CD14-positive monocyte (primary cell): Measurements from ENCODE around the gene HDHD5. TPM values are rescaled to one million over a fixed set of nuclear protein-coding genes. Genes with fewer than 3 reads are reported as not detected.
A peak's percentile ranks its signal among the peaks of the same experiment; 100 is the strongest.

Experiments used
- DNase-seq, 3 donors: peaks; one replicate each; pipeline ENCODE4 v3.0.0-alpha.2; 2011 to 2022
- H2AFZ ChIP-seq: 2 replicates; pipeline ENCODE4 v1.6.0; 2012; ENCODE audit warnings: mild to moderate bottlenecking, low read depth, low read length, inconsistent platforms; ENCODE audit not compliant: insufficient read depth, poor library complexity, severe bottlenecking
- H3K27ac ChIP-seq, 2 donors: 1 replicate in 1 of 2; 2 replicates in 1 of 2; pipeline ENCODE4 v1.5.1; 2012 to 2013; ENCODE audit warnings: low read length in 2 of 2, control low read depth in 1 of 2, inconsistent platforms in 1 of 2, low read depth in 1 of 2, mild to moderate bottlenecking in 1 of 2
- H3K27me3 ChIP-seq, 2 donors: one replicate each; pipeline versions ENCODE4 v1.6.0 to v1.6.1; 2011 to 2013; ENCODE audit warnings: low read length in 2 of 2; ENCODE audit not compliant: control insufficient read depth in 2 of 2, insufficient read depth in 2 of 2
- H3K36me3 ChIP-seq, 2 donors: replicated peaks in 1 of 2; 1 replicate in 1 of 2; 2 replicates in 1 of 2; pipeline versions ENCODE4 v1.5.1 to v1.6.1; 2012 to 2013; ENCODE audit warnings: low read length in 2 of 2, control low read depth in 1 of 2, inconsistent platforms in 1 of 2, mild to moderate bottlenecking in 1 of 2; ENCODE audit not compliant: insufficient read depth in 2 of 2, control insufficient read depth in 1 of 2
- H3K4me1 ChIP-seq, 2 donors: 1 replicate in 1 of 2; 2 replicates in 1 of 2; pipeline versions ENCODE4 v1.5.1 to v1.6.1; 2012 to 2013; ENCODE audit warnings: low read length in 2 of 2, control low read depth in 1 of 2, inconsistent platforms in 1 of 2, mild to moderate bottlenecking in 1 of 2, moderate library complexity in 1 of 2; ENCODE audit not compliant: insufficient read depth in 2 of 2, control insufficient read depth in 1 of 2
- H3K4me2 ChIP-seq: replicated peaks from 2 replicates; pipeline ENCODE3; 2012; ENCODE audit warnings: low read length, moderate library complexity, mild to moderate bottlenecking; ENCODE audit not compliant: poor library complexity, severe bottlenecking; ENCODE audit errors: extremely low read depth
- H3K4me3 ChIP-seq, 3 experiments: fragments of 200-600 bp in 1 of 3; sonication (generic) in 1 of 3; replicated peaks in 1 of 3; 1 replicate in 2 of 3; 2 replicates in 1 of 3; pipeline ENCODE4 v1.5.1; 2011 to 2013; ENCODE audit warnings: low read length in 3 of 3, mild to moderate bottlenecking in 3 of 3, control low read depth in 2 of 3, low read depth in 2 of 3, inconsistent platforms in 1 of 3, moderate library complexity in 1 of 3
- H3K79me2 ChIP-seq: 2 replicates; pipeline ENCODE4 v1.6.0; 2012; ENCODE audit warnings: mild to moderate bottlenecking, control low read depth, inconsistent platforms, low read length, moderate library complexity; ENCODE audit not compliant: insufficient read depth
- H3K9ac ChIP-seq: 2 replicates; pipeline ENCODE4 v1.6.0; 2017; ENCODE audit warnings: low read length, mild to moderate bottlenecking; ENCODE audit not compliant: insufficient read depth, poor library complexity, severe bottlenecking
- H3K9me3 ChIP-seq, 2 donors: replicated peaks in 1 of 2; 1 replicate in 1 of 2; 2 replicates in 1 of 2; pipeline versions ENCODE4 v1.5.1 to v1.6.1; 2012 to 2013; ENCODE audit warnings: low read length in 2 of 2, control low read depth in 1 of 2; ENCODE audit not compliant: control insufficient read depth in 1 of 2, insufficient read depth in 1 of 2
- H4K20me1 ChIP-seq: 2 replicates; pipeline ENCODE4 v1.6.0; 2012; ENCODE audit warnings: mild to moderate bottlenecking, low read length, control low read depth, moderate library complexity; ENCODE audit not compliant: insufficient read depth
- H3K27ac Mint-ChIP-seq, 7 donors: one replicate each; pipeline ENCODE4 v1.8.0; 2020; ENCODE audit warnings: mild to moderate bottlenecking in 7 of 7, mixed read lengths in 7 of 7, moderate library complexity in 6 of 7, inconsistent platforms in 2 of 7
- H3K27me3 Mint-ChIP-seq, 3 donors: one replicate each; pipeline ENCODE4 v1.8.0; 2021 to 2022; ENCODE audit warnings: low read depth in 3 of 3, mild to moderate bottlenecking in 3 of 3, mixed read lengths in 3 of 3, moderate library complexity in 3 of 3, inconsistent platforms in 1 of 3
- H3K36me3 Mint-ChIP-seq, 2 donors: one replicate each; pipeline ENCODE4 v1.8.0; 2020; ENCODE audit warnings: mixed read lengths in 2 of 2, inconsistent platforms in 1 of 2, mild to moderate bottlenecking in 1 of 2
- H3K4me1 Mint-ChIP-seq: one replicate; pipeline ENCODE4 v1.8.0; 2020; ENCODE audit warnings: mild to moderate bottlenecking, mixed read lengths
- H3K4me3 Mint-ChIP-seq, 2 donors: one replicate each; pipeline ENCODE4 v1.8.0; 2020; ENCODE audit warnings: mild to moderate bottlenecking in 2 of 2, mixed read lengths in 2 of 2, moderate library complexity in 1 of 2
- H3K9me3 Mint-ChIP-seq, 7 donors: one replicate each; pipeline ENCODE4 v1.8.0; 2020 to 2022; ENCODE audit warnings: mixed read lengths in 7 of 7, mild to moderate bottlenecking in 6 of 7, moderate library complexity in 6 of 7, inconsistent platforms in 2 of 7
- CTCF ChIP-seq: fragments of 200-600 bp; IDR thresholded peaks from one replicate; pipeline ENCODE4 v1.8.0; 2022; ENCODE audit warnings: antibody characterized with exemption, mild to moderate bottlenecking
- WGBS: methylation state at CpG from one replicate; pipeline ENCODE4 v1.1.5; 2013; ENCODE audit warnings: missing lambda C conversion rate; ENCODE audit not compliant: insufficient coverage; 5-methylcytosine and 5-hydroxymethylcytosine counted together
- intact Hi-C, 2 donors: fragments of 100-400 bp; cut with micrococcal nuclease; formaldehyde crosslinking; loops; one replicate each; pipeline versions ENCODE4 v1.15.0 to v1.15.1; 2023
- polyA plus RNA-seq, 3 donors: library from polyadenylated mRNA; depleted of rRNA in 1 of 3; unstranded in 2 of 3; stranded (reverse) in 1 of 3; fragments of 300-500 nt in 2 of 3; fragments of >200 nt in 1 of 3; fragmentation: Illumina TruSeq in 2 of 3; gene quantifications; 1 replicate in 2 of 3; 2 replicates in 1 of 3; pipeline ENCODE4 v1.2.3, GENCODE V29; 2012 to 2021

The HDHD5 gene
- polyA plus RNA-seq, 3 donors: 75.9 to 119 (median 79.9) TPM

GRCh38 chr22:17132112-17132511, 27.0 kb downstream of the HDHD5 start:
- Mint-ChIP-seq H3K27me3 (peaks cover 2 to 5% (median 3%) of the 10 kb centered on the region in 3 donors), H3K4me1 (peaks cover 22% of the 10 kb centered on the region), H3K9me3 (peaks cover 0 to 1% (median 0%) of the 10 kb centered on the region in 7 donors), H3K36me3 (peaks cover 11 to 30% of the 10 kb centered on the region in 2 donors), H3K4me3 (no peak overlapping the region), H3K27ac (no peak overlapping the region)
- no peaks in the 10 kb centered on the region for H3K9me3 ChIP-seq
- intact Hi-C loops: no loop called here
- no peak overlapping the region for H2AFZ ChIP-seq
- no peaks in the 10 kb centered on the region for H4K20me1 ChIP-seq
- peaks cover 15 to 16% of the 10 kb centered on the region in 2 donors for H3K36me3 ChIP-seq
- H3K27me3 ChIP-seq: no peaks in the 10 kb centered on the region
- no peak overlapping the region for H3K4me3 ChIP-seq
- no peaks in the 10 kb centered on the region for H3K79me2 ChIP-seq
- H3K27ac ChIP-seq: no peak overlapping the region
- DNase-seq: no peak
- no CpG with 5 or more reads among the region's 2 CpGs for WGBS
- peaks cover 0 to 8% of the 10 kb centered on the region in 2 donors for H3K4me1 ChIP-seq
- H3K4me2 ChIP-seq: no peak overlapping the region
- no peak for TF ChIP-seq CTCF
- H3K9ac ChIP-seq: no peak overlapping the region

- Histone ChIP-seq H3K4me3 (no peak overlapping the region), H3K4me1 (peaks cover 0 to 8% of the 10 kb centered on the region in 2 donors), H3K27ac (no peak overlapping the region), H3K4me2 (peak overlapping the region; percentile 2), H3K27me3 (no peaks in the 10 kb centered on the region), H3K36me3 (peaks cover 11% of the 10 kb centered on the region in 2 donors), H3K9ac (no peak overlapping the region), H3K79me2 (no peaks in the 10 kb centered on the region), H3K9me3 (no peaks in the 10 kb centered on the region), H4K20me1 (no peaks in the 10 kb centered on the region), H2AFZ (no peak overlapping the region)
- peaks cover 22% of the 10 kb centered on the region for H3K4me1 Mint-ChIP-seq
- WGBS: 72% methylated on average over 4 of the region's 5 CpGs
- H3K4me3 Mint-ChIP-seq: no peak overlapping the region
- DNase-seq: no peak
- H3K36me3 Mint-ChIP-seq: peaks cover 7 to 26% of the 10 kb centered on the region in 2 donors
- TF ChIP-seq CTCF: no peak
- H3K27ac Mint-ChIP-seq: no peak overlapping the region
- H3K9me3 Mint-ChIP-seq: peaks cover 0 to 1% (median 0%) of the 10 kb centered on the region in 7 donors
- intact Hi-C loops: no loop called here
- peaks cover 2 to 3% (median 3%) of the 10 kb centered on the region in 3 donors for H3K27me3 Mint-ChIP-seq
Measured at GRCh38 chr22:17131686-17132085, 27.4 kb downstream of the HDHD5 start.
